ENCODE results near the gene CERS4. TPM values are rescaled to one million over a fixed set of nuclear protein-coding genes. Genes with fewer than 3 reads are reported as not detected.
"Not testable (repeated sequence)": the region's sequence is repeated elsewhere in the genome, so short reads cannot be mapped to it uniquely, and the experiment has no call there.

Gene CERS4
- total and polyA plus RNA-seq, 2 of the 8 experiments (the other 6 are each of a cell fraction or from before 2014, with no cell fraction given): 88.2 to 179 TPM

DNA sequence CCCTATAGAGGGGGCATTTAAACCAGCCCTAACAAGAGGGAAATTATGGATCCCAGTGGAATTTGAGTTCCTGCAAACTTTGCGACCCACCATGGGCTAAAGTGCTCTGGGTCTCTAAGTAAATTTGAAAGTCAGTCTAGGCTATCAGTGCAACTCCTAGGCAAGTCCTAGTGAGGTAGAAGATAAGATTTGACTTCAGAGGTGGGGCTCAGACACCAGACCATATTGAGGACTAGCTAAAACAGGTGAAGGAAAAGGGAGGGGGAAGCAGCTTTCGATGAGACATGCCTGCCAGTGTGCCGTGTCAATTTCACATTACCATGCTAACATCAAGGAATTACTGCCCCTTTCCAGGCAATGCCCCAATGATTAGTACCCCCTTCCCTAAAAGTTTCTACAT is 60.6 kb downstream of the CERS4 start:
- FAIRE-seq (no peak), DNase-seq (ENCODE audit: low read depth in 1 of 2, low spot score in 2 of 2) (no peak)
- H2AK5ac ChIP-seq (ENCODE audit: low read depth, low read length): no peak overlapping the region
- H3K36me3 ChIP-seq (ENCODE audit: control insufficient read depth in 2 of 4, insufficient read depth in 4 of 4, low read length in 3 of 4): no peaks in the 10 kb centered on the region
- no peak overlapping the region for H2BK20ac ChIP-seq (ENCODE audit: low read length)
- no peak overlapping the region for H4K5ac ChIP-seq (ENCODE audit: insufficient read length, low read depth, low read length)
- H3K18ac ChIP-seq (ENCODE audit: extremely low read depth, low read length): no peak overlapping the region
- H3K4me1 ChIP-seq (replicated peaks in 1 of 4; ENCODE audit: control insufficient read depth in 3 of 4, insufficient read depth in 4 of 4, low read length in 3 of 4): no peaks in the 10 kb centered on the region; a peak in 1 of 7 replicates
- ChIA-PET CTCF (ENCODE audit: partially characterized antibody) (interaction anchor here (0.5 to 2.0 kb wide), 15 partner anchors 18 to 255 kb away, joined by 3 to 7 read pairs (median 3); no protein-coding TSS in a partner anchor), POLR2A (ENCODE audit: partially characterized antibody) (interaction anchor here (0.7 to 1.0 kb wide), 2 partner anchors 51 to 52 kb away, joined by 3 read pairs; partner anchors contain the start of genes NDUFA7 and RPS28)
- H3K79me1 ChIP-seq (ENCODE audit: low read depth, low read length): no peaks in the 10 kb centered on the region
- no peaks in the 10 kb centered on the region for H3K9me3 ChIP-seq (ENCODE audit: insufficient read depth in 2 of 2, low read depth in 1 of 2, low read length in 1 of 2)
- no peak overlapping the region for H3K4ac ChIP-seq (replicated peaks; ENCODE audit: insufficient read length, low read depth, low read length)
- H3K14ac ChIP-seq (ENCODE audit: insufficient read length): no peak overlapping the region
- H2BK5ac ChIP-seq (ENCODE audit: low read depth, low read length): no peak overlapping the region
- H2AFZ ChIP-seq (ENCODE audit: low read length): no peak overlapping the region
- no peak overlapping the region for H2BK15ac ChIP-seq (ENCODE audit: low read length)
- H3K4me3 ChIP-seq (ENCODE audit: extremely low read depth in 1 of 4, insufficient read depth in 2 of 4, low read depth in 3 of 4, low read length in 4 of 4): no peak overlapping the region
- no peak overlapping the region for H3K27ac ChIP-seq (ENCODE audit: low read depth, low read length)
- no peak overlapping the region for H3K9ac ChIP-seq (replicated peaks in 1 of 4; ENCODE audit: extremely low read depth in 1 of 4, low read depth in 3 of 4, low read length in 3 of 4)
- H4K91ac ChIP-seq (replicated peaks; ENCODE audit: insufficient read length, low read length): no peak overlapping the region
- H2BK12ac ChIP-seq (ENCODE audit: low read depth, low read length): no peak overlapping the region
- no peak overlapping the region for H4K8ac ChIP-seq (ENCODE audit: extremely low read depth, insufficient read depth, low read length)
- H3K23me2 ChIP-seq (ENCODE audit: low read depth, low read length): no peaks in the 10 kb centered on the region
- H3K27me3 ChIP-seq (replicated peaks in 1 of 4; ENCODE audit: control insufficient read depth in 3 of 4, extremely low read depth in 1 of 4, insufficient read depth in 3 of 4, low read length in 3 of 4): no peaks in the 10 kb centered on the region
- H2BK120ac ChIP-seq (replicated peaks; ENCODE audit: low read depth, low read length): no peak overlapping the region
- H3K79me2 ChIP-seq (ENCODE audit: control insufficient read depth in 1 of 2, insufficient read depth in 2 of 2, low read length in 2 of 2): no peaks in the 10 kb centered on the region
- H4K20me1 ChIP-seq (replicated peaks in 1 of 2; ENCODE audit: control insufficient read depth in 1 of 2, insufficient read depth in 2 of 2, low read length in 2 of 2): no peaks in the 10 kb centered on the region
- 92% methylated on average over 3 of the region's 3 CpGs; no CpG with 5 or more reads in 1 of the 2 experiments for WGBS, 2 experiments (ENCODE audit: extremely low coverage in 1 of 2, insufficient coverage in 1 of 2, insufficient read length in 1 of 2, insufficient replicate concordance in 2 of 2, low coverage in 1 of 2, low lambda C conversion rate in 2 of 2, missing lambda C conversion rate in 1 of 2)
- no peak overlapping the region for H3K56ac ChIP-seq (replicated peaks; ENCODE audit: insufficient read length, low read depth, low read length)
- H3K23ac ChIP-seq (ENCODE audit: insufficient read length): no peak overlapping the region
- TF ChIP-seq SIN3A (conservative IDR thresholded peaks at IDR 0.05 in 1 of 2, IDR thresholded peaks at IDR 0.05 in 1 of 2; ENCODE audit: low read depth in 1 of 2, low read length in 2 of 2): no peak
- no peak overlapping the region for H3K4me2 ChIP-seq (ENCODE audit: insufficient read depth in 1 of 2, low read depth in 2 of 2, low read length in 2 of 2)

DNA sequence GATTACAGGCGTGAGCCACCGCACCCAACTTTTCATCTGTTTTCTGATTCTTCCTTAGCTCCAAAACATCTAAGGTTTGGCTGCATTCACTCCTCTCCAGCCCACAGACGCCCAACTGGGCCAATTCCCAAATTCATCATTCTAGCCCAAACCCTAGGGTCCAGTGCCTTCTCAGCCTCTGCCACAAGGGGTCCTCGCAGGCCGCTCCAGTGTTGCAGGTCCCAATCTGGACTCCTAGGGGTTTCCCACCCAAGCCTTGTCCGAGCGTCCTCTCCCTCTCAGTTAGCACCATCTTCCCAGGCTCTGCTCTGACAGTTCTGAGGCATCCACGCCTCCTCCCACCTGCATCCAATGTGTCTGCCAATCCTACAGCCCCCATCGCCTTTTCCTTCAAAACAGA is 67.3 kb downstream of the CERS4 start:
- H2AK5ac ChIP-seq (ENCODE audit: low read depth, low read length); H3K23ac ChIP-seq (ENCODE audit: insufficient read length); H3K4me2 ChIP-seq (ENCODE audit: insufficient read depth in 1 of 2, low read depth in 2 of 2, low read length in 2 of 2); H3K36me3 ChIP-seq (ENCODE audit: control insufficient read depth in 2 of 4, insufficient read depth in 4 of 4, low read length in 3 of 4); H2BK15ac ChIP-seq (ENCODE audit: low read length); H3K79me1 ChIP-seq (ENCODE audit: low read depth, low read length); H3K79me2 ChIP-seq (ENCODE audit: control insufficient read depth in 1 of 2, insufficient read depth in 2 of 2, low read length in 2 of 2); H4K5ac ChIP-seq (ENCODE audit: insufficient read length, low read depth, low read length); H3K4me1 ChIP-seq (replicated peaks in 1 of 4; ENCODE audit: control insufficient read depth in 3 of 4, insufficient read depth in 4 of 4, low read length in 3 of 4); H2BK12ac ChIP-seq (ENCODE audit: low read depth, low read length); H3K27me3 ChIP-seq (replicated peaks in 1 of 4; ENCODE audit: control insufficient read depth in 3 of 4, extremely low read depth in 1 of 4, insufficient read depth in 3 of 4, low read length in 3 of 4); H3K14ac ChIP-seq (ENCODE audit: insufficient read length); H3K4me3 ChIP-seq (ENCODE audit: extremely low read depth in 1 of 4, insufficient read depth in 2 of 4, low read depth in 3 of 4, low read length in 4 of 4); FAIRE-seq; H3K27ac ChIP-seq (ENCODE audit: low read depth, low read length); H4K20me1 ChIP-seq (replicated peaks in 1 of 2; ENCODE audit: control insufficient read depth in 1 of 2, insufficient read depth in 2 of 2, low read length in 2 of 2); H4K8ac ChIP-seq (ENCODE audit: extremely low read depth, insufficient read depth, low read length); H4K91ac ChIP-seq (replicated peaks; ENCODE audit: insufficient read length, low read length); POLR2A ChIA-PET (ENCODE audit: partially characterized antibody); H3K4ac ChIP-seq (replicated peaks; ENCODE audit: insufficient read length, low read depth, low read length); H3K18ac ChIP-seq (ENCODE audit: extremely low read depth, low read length); H3K9me3 ChIP-seq (ENCODE audit: insufficient read depth in 2 of 2, low read depth in 1 of 2, low read length in 1 of 2); CTCF ChIA-PET (ENCODE audit: partially characterized antibody); DNase-seq (ENCODE audit: low read depth in 1 of 2, low spot score in 2 of 2); H3K9ac ChIP-seq (replicated peaks in 1 of 4; ENCODE audit: extremely low read depth in 1 of 4, low read depth in 3 of 4, low read length in 3 of 4); H3K23me2 ChIP-seq (ENCODE audit: low read depth, low read length); H2BK20ac ChIP-seq (ENCODE audit: low read length); H2AFZ ChIP-seq (ENCODE audit: low read length); H3K56ac ChIP-seq (replicated peaks; ENCODE audit: insufficient read length, low read depth, low read length); H2BK120ac ChIP-seq (replicated peaks; ENCODE audit: low read depth, low read length); H2BK5ac ChIP-seq (ENCODE audit: low read depth, low read length): not testable (repeated sequence)
- no CpG with 5 or more reads among the region's 9 CpGs for WGBS, 2 experiments (ENCODE audit: extremely low coverage in 1 of 2, insufficient coverage in 1 of 2, insufficient read length in 1 of 2, insufficient replicate concordance in 2 of 2, low coverage in 1 of 2, low lambda C conversion rate in 2 of 2, missing lambda C conversion rate in 1 of 2)
